Thyroid gland (tissue), 4 donors: ENCODE data around the gene RPGR. TPM values are rescaled to one million over a fixed set of nuclear protein-coding genes. Genes with fewer than 3 reads are reported as not detected.

Experiments
- DNase-seq, 2 donors: peaks; one replicate each; pipeline ENCODE4 v3.0.0-alpha.2; 2019
- H3K27ac ChIP-seq, 3 donors: fragments of 200-600 bp; sonication (generic); 1 replicate in 2 of 3; 2 replicates in 1 of 3; pipeline ENCODE4 v1.5.1; 2016 to 2019; ENCODE audit warnings: mild to moderate bottlenecking in 1 of 3, moderate library complexity in 1 of 3
- H3K27me3 ChIP-seq: fragments of 200-600 bp; sonication (generic); one replicate; pipeline ENCODE4 v1.5.1; 2019
- H3K36me3 ChIP-seq, 2 donors: fragments of 200-600 bp; sonication (generic); one replicate each; pipeline ENCODE4 v1.5.1; 2016 to 2019
- H3K4me1 ChIP-seq, 2 donors: fragments of 200-600 bp; sonication (generic); one replicate each; pipeline ENCODE4 v1.5.1; 2017 to 2019
- H3K4me3 ChIP-seq, 3 donors: fragments of 200-600 bp; sonication (generic); replicated peaks in 1 of 3; 1 replicate in 2 of 3; 2 replicates in 1 of 3; pipeline ENCODE4 v1.5.1; 2016; ENCODE audit warnings: mild to moderate bottlenecking in 1 of 3
- H3K9me3 ChIP-seq: fragments of 200-600 bp; sonication (generic); one replicate; pipeline ENCODE4 v1.5.1; 2017
- POLR2A ChIP-seq, 2 donors: fragments of 450-650 bp; IDR thresholded peaks; one replicate each; pipeline ENCODE4 v1.6.1; 2017; ENCODE audit warnings: antibody characterized with exemption in 2 of 2, mild to moderate bottlenecking in 2 of 2, moderate library complexity in 1 of 2
- WGBS, 2 donors: methylation state at CpG; one replicate each; pipeline ENCODE4 v1.1.5; 2017; 5-methylcytosine and 5-hydroxymethylcytosine counted together
- intact Hi-C: fragments of 100-400 bp; cut with DNase I; formaldehyde crosslinking; loops from one replicate; pipeline ENCODE4 v1.15.1; 2023
- total RNA-seq, 4 donors: library from RNA; depleted of rRNA; stranded (reverse); fragments of >200 nt; gene quantifications; one replicate each; pipeline ENCODE4 v1.2.3, GENCODE V29; 2016
- TF ChIP-seq, protein P1 (sequence below), 6 experiments: fragments of 200-600 bp in 3 of 6; fragments of 450-650 bp in 3 of 6; sonication (generic) in 3 of 6; IDR thresholded peaks; one replicate each; pipeline ENCODE4 v1.5.1; 2016 to 2019; ENCODE audit warnings: antibody characterized with exemption in 6 of 6, mild to moderate bottlenecking in 2 of 6, inconsistent platforms in 1 of 6, moderate library complexity in 1 of 6

RPGR gene
- total RNA-seq, 4 donors from 2014 or later: 22.6 to 51.2 (median 35.4) TPM

DNA sequence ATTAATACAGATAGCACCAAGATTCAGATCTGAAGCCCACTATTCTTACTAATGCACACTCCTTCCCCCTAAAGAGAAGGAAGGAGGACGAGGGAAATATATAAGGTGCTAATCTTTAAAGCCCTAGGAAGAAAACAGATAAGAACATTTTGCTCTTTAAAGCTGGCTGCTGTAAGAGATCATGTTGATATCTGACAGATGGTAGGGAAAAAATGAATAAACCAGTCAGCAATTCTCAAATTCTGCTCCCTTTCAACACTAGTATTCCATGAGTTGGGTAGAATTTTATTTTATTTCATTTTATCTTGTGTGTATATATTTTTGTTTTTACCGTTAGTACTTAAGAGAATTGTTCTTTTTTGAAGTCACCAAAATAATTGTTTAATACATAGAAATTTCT lies 44.3 kb upstream of the RPGR start:
- intact Hi-C loops: no loop called here
- Histone ChIP-seq H3K4me3 (no peak overlapping the region), H3K27me3 (no peaks in the 10 kb centered on the region), H3K9me3 (no peaks in the 10 kb centered on the region), H3K27ac (no peak overlapping the region), H3K36me3 (no peaks in the 10 kb centered on the region), H3K4me1 (no peaks in the 10 kb centered on the region)
- no peak for DNase-seq
- WGBS, 2 donors: 90 to 96% methylated on average over 2 of the region's 2 CpGs
- TF ChIP-seq, protein P1, sequence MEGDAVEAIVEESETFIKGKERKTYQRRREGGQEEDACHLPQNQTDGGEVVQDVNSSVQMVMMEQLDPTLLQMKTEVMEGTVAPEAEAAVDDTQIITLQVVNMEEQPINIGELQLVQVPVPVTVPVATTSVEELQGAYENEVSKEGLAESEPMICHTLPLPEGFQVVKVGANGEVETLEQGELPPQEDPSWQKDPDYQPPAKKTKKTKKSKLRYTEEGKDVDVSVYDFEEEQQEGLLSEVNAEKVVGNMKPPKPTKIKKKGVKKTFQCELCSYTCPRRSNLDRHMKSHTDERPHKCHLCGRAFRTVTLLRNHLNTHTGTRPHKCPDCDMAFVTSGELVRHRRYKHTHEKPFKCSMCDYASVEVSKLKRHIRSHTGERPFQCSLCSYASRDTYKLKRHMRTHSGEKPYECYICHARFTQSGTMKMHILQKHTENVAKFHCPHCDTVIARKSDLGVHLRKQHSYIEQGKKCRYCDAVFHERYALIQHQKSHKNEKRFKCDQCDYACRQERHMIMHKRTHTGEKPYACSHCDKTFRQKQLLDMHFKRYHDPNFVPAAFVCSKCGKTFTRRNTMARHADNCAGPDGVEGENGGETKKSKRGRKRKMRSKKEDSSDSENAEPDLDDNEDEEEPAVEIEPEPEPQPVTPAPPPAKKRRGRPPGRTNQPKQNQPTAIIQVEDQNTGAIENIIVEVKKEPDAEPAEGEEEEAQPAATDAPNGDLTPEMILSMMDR (IDR thresholded peaks at IDR 0.05): no peak
- TF ChIP-seq POLR2A (IDR thresholded peaks at IDR 0.05): no peak

- H3K9me3 ChIP-seq: no peaks in the 10 kb centered on the region
- no peak overlapping the region for H3K4me3 ChIP-seq
- DNase-seq: no peak
- WGBS, 2 donors: 35 to 69% methylated on average over 2 of the region's 2 CpGs
- no peaks in the 10 kb centered on the region for H3K27me3 ChIP-seq
- TF ChIP-seq, protein P1 (IDR thresholded peaks at IDR 0.05): no peak
- no peak for TF ChIP-seq POLR2A (IDR thresholded peaks at IDR 0.05)
- no peak overlapping the region for H3K27ac ChIP-seq
- H3K4me1 ChIP-seq: no peaks in the 10 kb centered on the region
- H3K36me3 ChIP-seq: no peaks in the 10 kb centered on the region
- intact Hi-C loops: no loop called here
Observed at GRCh38 chrX:38368774-38369173, 41.5 kb upstream of the RPGR start.

- Histone ChIP-seq H3K4me1 (no peaks in the 10 kb centered on the region), H3K27ac (no peak overlapping the region), H3K36me3 (no peaks in the 10 kb centered on the region), H3K4me3 (no peak overlapping the region), H3K9me3 (no peaks in the 10 kb centered on the region), H3K27me3 (no peaks in the 10 kb centered on the region)
- TF ChIP-seq, protein P1 (IDR thresholded peaks at IDR 0.05): no peak
- no peak for TF ChIP-seq POLR2A (IDR thresholded peaks at IDR 0.05)
- WGBS, 2 donors: 73 to 91% methylated on average over 2 to 3 of the region's 3 CpGs
- intact Hi-C loops: no loop called here
- no peak for DNase-seq
Observed at GRCh38 chrX:38365954-38366353, 38.6 kb upstream of the RPGR start.

- TF ChIP-seq POLR2A (IDR thresholded peaks at IDR 0.05): no peak
- TF ChIP-seq, protein P1 (IDR thresholded peaks at IDR 0.05): no peak
- no peaks in the 10 kb centered on the region for H3K27me3 ChIP-seq
- H3K27ac ChIP-seq: no peak overlapping the region
- intact Hi-C loops: no loop called here
- no peaks in the 10 kb centered on the region for H3K9me3 ChIP-seq
- no peaks in the 10 kb centered on the region for H3K36me3 ChIP-seq
- H3K4me1 ChIP-seq: no peaks in the 10 kb centered on the region
- no peak for DNase-seq
- H3K4me3 ChIP-seq: no peak overlapping the region
Observed at GRCh38 chrX:38363046-38363445, 35.7 kb upstream of the RPGR start.

DNA sequence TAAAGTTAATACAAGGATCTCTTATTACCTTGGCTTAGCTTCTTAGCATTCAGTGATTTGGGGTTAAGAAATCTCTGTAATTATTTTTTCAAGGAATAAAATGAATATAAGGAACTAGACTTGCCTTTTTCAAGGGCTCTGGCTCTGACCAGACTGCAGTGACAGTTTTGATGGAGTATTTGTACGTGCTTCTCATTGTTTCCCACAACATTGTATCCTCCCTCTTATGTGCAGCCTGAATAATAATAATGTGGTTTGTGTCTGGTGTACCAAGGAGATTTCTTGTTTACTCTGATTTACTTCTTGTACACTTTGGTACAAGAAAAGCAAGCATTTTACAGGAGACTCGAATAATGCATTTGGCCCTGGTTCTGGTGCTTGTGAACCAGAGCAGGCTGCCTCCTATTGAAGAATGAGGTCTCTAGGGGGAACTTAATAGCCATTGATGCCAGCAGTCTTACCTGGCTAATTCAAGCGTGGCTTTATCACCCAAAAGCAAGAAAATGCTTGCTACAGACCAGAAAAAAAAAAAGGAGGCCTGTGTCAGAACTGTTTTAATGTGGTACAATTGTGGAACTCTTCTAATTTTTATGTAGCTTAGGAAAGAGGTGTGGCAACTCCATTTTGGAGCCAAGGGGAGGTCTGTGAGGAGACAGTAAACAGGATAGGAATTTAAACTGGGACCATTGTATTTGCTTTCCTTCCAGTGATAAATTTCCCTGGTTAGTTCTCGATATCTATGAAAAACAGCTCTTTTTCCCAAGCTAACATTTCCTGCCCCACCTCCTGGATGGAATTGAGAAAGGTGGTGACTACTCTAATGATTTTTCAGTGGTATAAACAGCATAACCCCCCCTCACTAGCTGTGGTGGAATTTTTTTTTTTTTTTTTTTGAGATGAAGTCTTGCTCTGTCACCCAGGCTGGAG lies 30.7 kb upstream of the RPGR start:
- no peak for DNase-seq

More for the DNA sequence above, 30.7 kb upstream of the RPGR start:
- H3K27ac ChIP-seq: no peak overlapping the region
- H3K36me3 ChIP-seq: no peaks in the 10 kb centered on the region
- intact Hi-C loops: no loop called here
- no peaks in the 10 kb centered on the region for H3K9me3 ChIP-seq
- TF ChIP-seq, protein P1 (IDR thresholded peaks at IDR 0.05): no peak
- TF ChIP-seq POLR2A (IDR thresholded peaks at IDR 0.05): no peak
- H3K4me1 ChIP-seq: no peaks in the 10 kb centered on the region
- no peak overlapping the region for H3K4me3 ChIP-seq
- H3K27me3 ChIP-seq: no peaks in the 10 kb centered on the region
- WGBS, 2 donors: 40 to 45% methylated on average over 4 of the region's 4 CpGs
